SJSA1 (cell line): Measurements from ENCODE around the gene TFDP2. TPM values are rescaled to one million over a fixed set of nuclear protein-coding genes. Genes with fewer than 3 reads are reported as not detected.

ENCODE experiments used
- total RNA-seq: library from RNA; depleted of rRNA; stranded (reverse); fragments of >200 nt; shearing (Covaris generic); gene quantifications from 2 replicates; pipeline ENCODE4 v1.2.3, GENCODE V29; 2014; rRNA removed

Gene TFDP2
- total RNA-seq, 1 experiment from 2014 or later, result 119 TPM

Other genes starting within 250 kb of the TFDP2 start
- gene GK5, start 76.0 kb upstream of the TFDP2 start, total RNA-seq, result 7.6 and 16.9 TPM in 2 replicates